Fibroblast of the aortic adventitia (primary cell): Measurements from ENCODE around the gene REV3L. TPM values are rescaled to one million over a fixed set of nuclear protein-coding genes. Genes with fewer than 3 reads are reported as not detected.

Experiments
- DNase-seq: peaks from one replicate; pipeline ENCODE4 v3.0.0-alpha.2; 2010; ENCODE audit warnings: low read depth
- H3K4me3 ChIP-seq: 2 replicates; pipeline ENCODE4 v1.5.1; 2011; ENCODE audit warnings: low read depth, mild to moderate bottlenecking, control low read depth, low read length, moderate library complexity
- total RNA-seq: library from RNA; depleted of rRNA; stranded (reverse); fragments of >200 nt; gene quantifications from 2 replicates; pipeline ENCODE4 v1.2.3, GENCODE V29; 2012; ENCODE audit warnings: low replicate concordance
- TF ChIP-seq, protein P1 (sequence below): IDR thresholded peaks from 2 replicates; pipeline ENCODE4 v1.5.1; 2011; ENCODE audit warnings: mild to moderate bottlenecking, low read length, control low read depth, inconsistent platforms; ENCODE audit not compliant: insufficient read depth

The REV3L gene
- total RNA-seq, 1 donor: 77.4 TPM

DNA sequence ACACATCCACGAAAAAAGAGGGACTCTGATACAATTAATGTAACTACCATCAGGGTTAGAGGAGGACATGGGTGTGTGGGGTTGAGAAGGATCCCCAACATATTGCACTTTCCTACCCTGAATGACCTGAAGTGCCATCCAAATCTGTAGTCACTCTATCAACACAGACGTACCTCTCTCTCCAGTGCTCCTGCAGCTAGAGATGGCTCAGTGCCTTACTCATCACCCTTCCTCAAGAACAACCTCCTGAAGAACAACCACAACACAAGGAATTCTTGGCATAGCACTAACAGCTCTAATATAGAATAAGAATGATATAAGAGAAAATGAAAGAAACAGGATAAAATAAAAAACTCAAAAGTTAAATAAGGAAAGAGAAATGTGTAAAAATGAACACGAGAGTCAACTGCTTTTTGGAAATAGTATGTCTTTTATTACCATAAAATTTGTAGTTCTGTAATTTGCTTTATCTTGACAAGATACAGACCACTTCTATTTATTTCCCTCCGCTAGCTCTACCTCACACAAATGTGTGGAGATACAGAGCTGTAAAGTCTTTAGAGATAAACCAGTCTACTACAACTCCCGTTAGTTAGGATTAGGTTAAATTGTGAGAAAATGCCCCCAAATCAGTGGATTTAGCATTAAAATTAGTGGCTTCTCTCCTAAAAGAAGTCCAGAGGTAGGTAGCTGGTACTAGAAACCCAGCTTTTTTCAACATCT lies 63.9 kb downstream of the REV3L start:
- DNase-seq: peak; percentile 58
- TF ChIP-seq, protein P1, sequence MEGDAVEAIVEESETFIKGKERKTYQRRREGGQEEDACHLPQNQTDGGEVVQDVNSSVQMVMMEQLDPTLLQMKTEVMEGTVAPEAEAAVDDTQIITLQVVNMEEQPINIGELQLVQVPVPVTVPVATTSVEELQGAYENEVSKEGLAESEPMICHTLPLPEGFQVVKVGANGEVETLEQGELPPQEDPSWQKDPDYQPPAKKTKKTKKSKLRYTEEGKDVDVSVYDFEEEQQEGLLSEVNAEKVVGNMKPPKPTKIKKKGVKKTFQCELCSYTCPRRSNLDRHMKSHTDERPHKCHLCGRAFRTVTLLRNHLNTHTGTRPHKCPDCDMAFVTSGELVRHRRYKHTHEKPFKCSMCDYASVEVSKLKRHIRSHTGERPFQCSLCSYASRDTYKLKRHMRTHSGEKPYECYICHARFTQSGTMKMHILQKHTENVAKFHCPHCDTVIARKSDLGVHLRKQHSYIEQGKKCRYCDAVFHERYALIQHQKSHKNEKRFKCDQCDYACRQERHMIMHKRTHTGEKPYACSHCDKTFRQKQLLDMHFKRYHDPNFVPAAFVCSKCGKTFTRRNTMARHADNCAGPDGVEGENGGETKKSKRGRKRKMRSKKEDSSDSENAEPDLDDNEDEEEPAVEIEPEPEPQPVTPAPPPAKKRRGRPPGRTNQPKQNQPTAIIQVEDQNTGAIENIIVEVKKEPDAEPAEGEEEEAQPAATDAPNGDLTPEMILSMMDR: no peak
- no peak overlapping the region for H3K4me3 ChIP-seq

DNA sequence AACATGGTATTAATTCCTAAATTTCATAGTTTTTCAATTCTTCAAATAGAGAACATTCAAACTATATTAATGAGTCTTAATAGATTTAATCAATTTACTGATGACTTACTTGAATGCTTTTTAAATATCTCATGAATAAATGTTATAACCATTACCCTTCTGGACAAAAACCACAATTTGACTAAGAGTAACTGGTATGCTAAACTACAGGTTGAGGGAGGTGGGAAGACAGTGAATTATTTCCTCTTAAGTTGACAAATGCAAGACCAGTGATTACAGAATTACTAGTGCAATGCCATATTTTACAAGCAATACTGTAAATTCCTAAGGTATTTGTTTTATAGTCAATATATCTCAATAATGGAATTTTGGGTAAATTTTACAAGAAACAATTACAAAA lies 65.1 kb downstream of the REV3L start:
- H3K4me3 ChIP-seq: no peak overlapping the region
- no peak for DNase-seq

DNA sequence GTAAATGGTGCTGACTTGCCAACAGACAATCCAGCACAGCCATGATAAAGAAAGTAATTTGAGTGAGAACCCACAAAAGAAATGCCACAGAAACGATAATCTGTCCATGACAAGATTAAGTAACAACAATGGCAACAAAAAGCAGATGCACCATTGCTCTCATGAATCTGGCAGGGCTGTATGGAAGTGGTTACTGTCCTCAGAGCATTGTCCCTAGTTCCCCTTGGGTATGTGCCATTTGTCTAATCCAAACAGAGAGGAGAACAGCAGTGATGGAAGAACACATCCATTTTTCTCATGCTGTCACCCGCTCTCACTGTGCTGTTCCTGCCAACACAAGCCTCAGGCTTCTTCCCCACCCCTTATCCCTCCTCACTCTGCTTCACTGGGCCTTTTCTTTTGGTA lies 65.8 kb downstream of the REV3L start:
- H3K4me3 ChIP-seq: no peak overlapping the region
- DNase-seq: peak; percentile 54
- TF ChIP-seq, protein P1: no peak

More for the DNA sequence above, 65.1 kb downstream of the REV3L start:
- TF ChIP-seq, protein P1: no peak

DNA sequence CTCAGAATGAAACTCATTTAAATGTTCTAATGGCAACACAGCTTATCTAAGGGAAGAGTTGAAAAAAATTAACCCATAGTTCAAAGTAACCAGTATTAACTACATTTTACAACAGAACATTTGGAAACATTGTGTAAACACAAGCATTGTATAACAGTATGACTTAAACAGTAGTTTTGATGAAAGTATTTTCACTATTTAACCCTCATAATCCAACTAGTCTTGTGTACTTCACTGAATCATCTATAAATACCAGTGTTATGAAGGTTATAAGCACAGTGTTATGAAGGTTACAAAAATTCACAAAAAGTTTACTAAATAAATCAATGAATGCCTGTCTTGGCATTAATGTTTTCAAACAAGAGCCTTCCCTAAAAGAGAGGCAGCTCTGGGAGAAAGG lies 66.5 kb downstream of the REV3L start:
- TF ChIP-seq, protein P1: no peak
- DNase-seq: no peak
- no peak overlapping the region for H3K4me3 ChIP-seq

DNA sequence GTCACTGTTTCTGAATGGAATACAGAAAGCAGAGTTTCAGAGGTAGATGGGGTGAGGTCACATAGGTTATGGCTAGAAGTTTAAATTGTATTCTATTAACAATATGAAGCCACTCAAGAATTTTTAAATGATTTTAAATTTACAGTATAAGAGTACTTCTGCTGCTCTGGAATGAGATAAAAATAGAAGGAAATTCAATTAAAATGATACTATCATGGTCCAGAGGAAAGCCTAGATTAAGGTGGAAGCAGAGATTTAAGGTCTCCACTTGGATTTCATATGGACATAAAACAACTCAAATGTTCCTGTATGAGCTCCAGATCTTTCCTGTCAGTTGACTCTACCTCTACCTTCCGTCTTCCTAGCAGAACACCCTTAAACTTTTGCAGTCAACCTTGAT lies 68.6 kb downstream of the REV3L start:
- no peak overlapping the region for H3K4me3 ChIP-seq
- TF ChIP-seq, protein P1: no peak
- DNase-seq: no peak

DNA sequence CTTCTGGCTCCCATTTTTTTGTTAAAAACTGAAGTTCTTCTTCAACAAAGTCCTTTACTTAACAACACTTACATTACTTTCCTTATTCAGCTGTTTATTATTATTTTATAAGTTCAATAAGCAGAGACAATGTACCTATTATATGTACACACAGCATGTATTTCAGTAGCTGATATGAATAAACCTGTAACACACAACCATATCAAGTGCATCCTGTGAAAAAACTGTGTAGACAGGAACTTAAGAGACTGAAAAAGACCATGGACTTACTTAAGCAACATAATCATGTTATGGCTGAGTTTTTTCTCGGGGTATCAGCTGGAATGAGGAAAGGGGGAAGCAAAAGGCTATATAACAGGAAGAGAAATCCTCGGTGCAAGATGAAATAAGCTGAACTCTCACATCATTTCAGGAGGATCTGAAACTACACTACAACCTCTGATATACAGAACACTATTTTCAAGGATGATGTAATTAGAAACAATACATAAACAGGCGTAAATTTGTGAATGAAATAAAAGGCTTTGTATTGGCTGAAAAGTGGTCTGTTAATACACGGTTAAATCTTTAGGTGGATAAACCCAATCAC lies 70.9 kb downstream of the REV3L start:
- TF ChIP-seq, protein P1: no peak
- H3K4me3 ChIP-seq: no peak overlapping the region
- no peak for DNase-seq

DNA sequence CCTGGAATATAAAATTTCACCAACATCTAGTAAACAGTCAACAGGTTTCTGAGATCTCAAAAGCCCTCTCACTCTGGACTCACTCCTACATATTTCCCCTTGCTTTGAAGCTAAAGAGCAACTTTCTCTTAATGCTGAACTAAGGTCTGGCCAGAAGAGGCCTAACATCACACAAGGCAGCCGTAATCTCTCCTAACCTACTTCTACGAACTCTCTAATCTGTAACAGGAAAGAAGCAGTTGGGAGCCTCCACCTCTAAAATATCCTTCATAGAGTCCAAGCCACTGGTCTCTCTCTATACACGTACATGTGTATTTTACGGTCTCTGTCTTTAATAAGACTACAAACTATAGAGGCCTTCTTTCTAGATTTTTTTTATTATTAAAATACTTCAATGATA lies 72.0 kb downstream of the REV3L start:
- TF ChIP-seq, protein P1: no peak
- DNase-seq: no peak
- no peak overlapping the region for H3K4me3 ChIP-seq
